GM10266 (cell line): ENCODE measurements around the gene MEI4.

ENCODE experiments used
- DNase-seq: peaks from one replicate; pipeline ENCODE4 v3.0.0; 2012; ENCODE audit errors: extremely low spot score
- TF ChIP-seq, protein P1 (sequence below): IDR thresholded peaks from 2 replicates; pipeline ENCODE4 v1.5.1; 2012; ENCODE audit warnings: mild to moderate bottlenecking, low read depth; ENCODE audit not compliant: control insufficient read depth, insufficient read depth; ENCODE audit errors: missing control alignments

Gene MEI4, protein sequence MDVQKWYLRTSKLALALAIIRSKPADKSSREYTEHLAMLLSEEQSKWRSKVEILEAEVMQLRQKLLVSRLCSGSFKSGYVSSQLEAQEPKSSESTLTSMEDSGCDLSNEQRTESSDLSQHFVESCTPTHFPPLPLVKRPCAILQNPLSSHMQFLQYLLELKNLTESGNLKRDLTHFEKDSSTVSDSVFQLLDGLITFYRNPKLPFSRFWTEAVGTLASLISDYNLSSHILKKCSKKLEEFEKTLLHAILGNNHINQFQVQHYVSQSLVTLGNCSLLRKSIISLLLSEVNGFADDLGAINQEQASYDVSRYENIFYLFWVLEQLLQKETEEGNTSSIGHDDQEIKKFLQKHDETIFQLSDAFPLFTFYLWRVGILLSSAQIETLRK

DNA sequence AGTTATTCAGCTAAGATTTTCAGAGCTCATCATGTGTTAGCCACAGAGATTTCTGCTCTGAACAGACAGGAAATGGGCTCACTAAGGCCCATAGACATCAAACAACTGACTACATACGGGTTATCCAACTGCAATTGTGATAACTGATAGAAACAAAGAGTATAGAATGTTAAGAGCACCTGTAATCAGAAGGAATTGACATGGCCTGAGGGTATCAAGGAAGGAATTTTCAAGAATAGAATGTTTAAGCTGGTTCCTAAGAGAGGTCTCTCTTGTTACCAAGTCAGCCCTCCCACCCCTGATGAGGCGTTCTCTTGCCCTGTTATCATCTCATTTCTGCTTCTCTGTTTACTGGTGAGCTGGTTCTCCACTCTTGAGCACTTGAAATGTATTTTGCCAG lies at the start of gene MEI4:
MEI4 (plus strand) TSS at position 301 of the 400 bp plus-strand sequence. CDS start 37,633 bp downstream, outside the sequence.
- no peak for DNase-seq
- TF ChIP-seq, protein P1, sequence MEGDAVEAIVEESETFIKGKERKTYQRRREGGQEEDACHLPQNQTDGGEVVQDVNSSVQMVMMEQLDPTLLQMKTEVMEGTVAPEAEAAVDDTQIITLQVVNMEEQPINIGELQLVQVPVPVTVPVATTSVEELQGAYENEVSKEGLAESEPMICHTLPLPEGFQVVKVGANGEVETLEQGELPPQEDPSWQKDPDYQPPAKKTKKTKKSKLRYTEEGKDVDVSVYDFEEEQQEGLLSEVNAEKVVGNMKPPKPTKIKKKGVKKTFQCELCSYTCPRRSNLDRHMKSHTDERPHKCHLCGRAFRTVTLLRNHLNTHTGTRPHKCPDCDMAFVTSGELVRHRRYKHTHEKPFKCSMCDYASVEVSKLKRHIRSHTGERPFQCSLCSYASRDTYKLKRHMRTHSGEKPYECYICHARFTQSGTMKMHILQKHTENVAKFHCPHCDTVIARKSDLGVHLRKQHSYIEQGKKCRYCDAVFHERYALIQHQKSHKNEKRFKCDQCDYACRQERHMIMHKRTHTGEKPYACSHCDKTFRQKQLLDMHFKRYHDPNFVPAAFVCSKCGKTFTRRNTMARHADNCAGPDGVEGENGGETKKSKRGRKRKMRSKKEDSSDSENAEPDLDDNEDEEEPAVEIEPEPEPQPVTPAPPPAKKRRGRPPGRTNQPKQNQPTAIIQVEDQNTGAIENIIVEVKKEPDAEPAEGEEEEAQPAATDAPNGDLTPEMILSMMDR: no peak

DNA sequence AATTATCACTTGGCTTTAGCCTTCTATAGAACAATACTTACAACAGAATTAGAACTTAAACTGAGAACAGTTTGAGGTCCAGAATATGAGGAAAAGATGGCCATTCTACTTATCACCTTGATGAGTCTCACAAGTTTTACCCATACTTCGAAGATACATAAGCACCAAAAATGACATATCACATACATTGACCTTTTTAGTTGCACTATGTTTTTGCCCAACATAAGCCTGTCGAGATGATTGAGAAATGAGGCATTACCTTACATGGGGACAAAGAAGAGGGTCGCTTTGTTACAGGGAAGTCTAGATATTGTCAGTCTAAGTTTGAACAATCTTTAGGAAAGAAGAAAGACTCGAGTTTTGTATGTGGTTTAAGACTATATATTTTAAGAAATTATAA lies 48.4 kb upstream of the MEI4 start:
- DNase-seq: no peak
- TF ChIP-seq, protein P1: no peak

DNA sequence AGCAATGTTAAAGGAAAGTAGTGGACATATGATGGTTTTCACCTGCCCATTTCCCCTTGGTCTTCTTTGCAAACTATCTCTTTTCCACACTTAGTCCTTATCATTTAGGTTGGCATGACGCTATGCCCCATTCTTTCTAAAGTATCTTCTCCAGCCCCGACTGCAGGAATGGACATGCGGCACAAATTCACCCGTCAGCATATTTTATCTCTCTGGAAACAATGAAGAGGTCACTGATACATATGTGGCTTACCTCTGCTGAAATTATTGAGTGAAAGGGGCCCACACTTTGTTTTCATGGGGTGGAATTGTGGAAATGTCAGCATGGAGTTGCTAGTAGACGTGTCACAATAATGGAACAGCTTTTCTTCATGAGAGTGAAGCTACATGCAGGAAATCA lies 45.8 kb upstream of the MEI4 start:
- TF ChIP-seq, protein P1: no peak
- DNase-seq: no peak

DNA sequence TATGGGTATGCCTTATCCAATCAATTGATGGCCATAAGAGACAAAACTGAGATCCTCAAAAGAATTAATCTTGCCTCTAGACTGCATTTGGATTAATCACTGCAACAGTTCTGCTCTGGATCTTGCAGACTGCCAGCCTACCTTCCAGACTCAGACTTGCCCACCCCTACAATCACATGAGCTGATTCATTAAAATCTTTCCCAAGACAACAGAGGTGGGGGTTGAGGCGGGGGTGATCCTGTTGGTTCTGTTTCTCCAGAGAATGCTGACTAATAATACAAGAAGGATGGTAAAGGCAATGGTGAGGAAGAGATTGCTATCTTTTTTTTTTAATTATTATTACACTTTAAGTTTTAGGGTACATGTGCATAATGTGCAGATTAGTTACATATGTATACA lies 43.7 kb upstream of the MEI4 start:
- no peak for DNase-seq
- TF ChIP-seq, protein P1: no peak

DNA sequence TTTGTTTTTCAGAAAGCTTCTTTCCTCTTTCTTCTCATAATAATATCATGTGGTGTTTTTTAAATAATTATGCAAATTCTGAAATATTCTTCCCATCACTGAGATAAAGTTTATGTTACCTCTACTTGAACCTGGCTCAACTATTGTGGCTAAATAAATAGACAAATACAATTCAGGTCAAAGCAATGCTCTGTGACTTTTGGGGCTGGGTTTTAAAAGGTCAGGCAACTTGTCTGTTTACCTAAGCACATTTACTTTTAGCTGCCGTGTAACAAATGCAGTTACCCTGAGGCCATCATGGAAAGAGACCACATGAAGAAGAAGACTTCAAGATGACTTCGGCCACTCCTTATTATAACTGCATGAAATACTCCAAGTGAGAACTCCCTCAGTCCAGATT lies 33.7 kb upstream of the MEI4 start:
- TF ChIP-seq, protein P1: no peak
- DNase-seq: no peak

DNA sequence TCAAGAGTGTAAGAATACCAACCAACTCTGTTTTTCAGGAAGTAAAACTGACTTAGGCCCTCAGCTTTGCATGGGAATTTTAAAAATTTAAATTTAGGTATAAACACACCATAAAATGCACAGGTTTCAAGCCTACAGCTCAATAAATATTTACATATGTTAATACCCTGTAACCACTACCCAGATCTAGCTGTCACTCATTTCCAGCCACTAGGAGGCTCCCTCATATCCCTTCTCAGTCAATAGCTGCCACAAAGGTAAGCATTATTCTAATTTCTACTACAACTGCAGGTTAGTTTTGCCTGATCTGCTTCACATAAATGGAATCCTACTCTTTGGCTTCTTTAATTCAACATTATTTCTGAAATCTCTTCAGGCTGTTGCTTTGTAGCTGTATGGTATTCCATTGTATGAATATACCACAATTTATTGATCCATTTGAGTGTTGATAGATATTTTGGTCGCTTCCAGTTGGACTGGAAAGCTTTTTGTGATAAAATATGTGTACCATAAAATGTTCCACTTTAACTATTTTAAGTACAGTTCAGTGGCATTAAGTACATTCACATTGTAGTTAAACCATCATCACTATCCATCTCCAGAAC lies 32.5 kb upstream of the MEI4 start:
- DNase-seq: no peak
- TF ChIP-seq, protein P1: peak; percentile 48

DNA sequence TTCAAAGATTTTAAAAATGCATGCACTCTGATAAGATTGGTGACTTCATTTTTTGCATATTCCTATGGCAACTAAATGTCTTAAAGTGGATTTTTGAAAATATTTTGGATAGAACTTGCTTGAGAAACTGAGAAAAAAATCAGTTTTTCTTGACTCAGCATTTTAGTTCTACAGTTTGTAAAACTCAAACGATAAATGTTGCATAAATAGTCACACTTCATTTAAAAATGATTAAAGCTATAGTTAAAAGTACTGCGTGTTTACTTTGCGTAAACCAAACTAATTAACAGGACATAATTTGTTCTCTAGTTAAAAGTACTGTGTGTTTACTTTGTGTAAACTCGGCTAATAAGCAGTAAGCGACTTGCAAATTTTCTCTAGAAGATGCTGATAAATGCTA lies 28.3 kb upstream of the MEI4 start:
- TF ChIP-seq, protein P1: no peak
- DNase-seq: no peak
